Karpas-422 (cell line): ENCODE results near the gene ADGRF3. TPM values are rescaled to one million over a fixed set of nuclear protein-coding genes. Genes with fewer than 3 reads are reported as not detected.
A peak's percentile ranks its signal among the peaks of the same experiment; 100 is the strongest.
"Not testable (repeated sequence)": the region's sequence is repeated elsewhere in the genome, so short reads cannot be mapped to it uniquely, and the experiment has no call there.

Experiments
- DNase-seq: peaks from one replicate; pipeline ENCODE4 v3.0.0-alpha.2; 2015
- H2AFZ ChIP-seq: fragments of 200-600 bp; sonication (generic); 2 replicates; pipeline ENCODE4 v1.6.1; 2014; ENCODE audit warnings: antibody characterized with exemption, low read length, mixed read lengths
- H3K27ac ChIP-seq: fragments of 200-600 bp; sonication (generic); 2 replicates; pipeline ENCODE4 v1.5.1; 2014; ENCODE audit warnings: mild to moderate bottlenecking, low read length, moderate library complexity
- H3K27me3 ChIP-seq: fragments of 200-600 bp; sonication (generic); 2 replicates; pipeline ENCODE4 v1.6.1; 2014; ENCODE audit warnings: low read length, mixed read lengths
- H3K36me3 ChIP-seq: fragments of 200-600 bp; sonication (generic); 2 replicates; pipeline ENCODE4 v1.6.1; 2014; ENCODE audit warnings: low read length, mixed read lengths; ENCODE audit not compliant: insufficient read depth
- H3K4me1 ChIP-seq: fragments of 200-600 bp; sonication (generic); 2 replicates; pipeline ENCODE4 v1.6.1; 2014; ENCODE audit warnings: mild to moderate bottlenecking, low read length, mixed read lengths
- H3K4me2 ChIP-seq: fragments of 200-600 bp; sonication (generic); 2 replicates; pipeline ENCODE4 v1.6.1; 2014; ENCODE audit warnings: low read length, low read depth, mild to moderate bottlenecking; ENCODE audit not compliant: poor library complexity, severe bottlenecking
- H3K4me3 ChIP-seq: fragments of 200-600 bp; sonication (generic); 2 replicates; pipeline ENCODE4 v1.5.1; 2014; ENCODE audit warnings: mild to moderate bottlenecking, antibody characterized with exemption, low read length, mixed read lengths
- H3K79me2 ChIP-seq: fragments of 200-600 bp; sonication (generic); 2 replicates; pipeline ENCODE4 v1.6.1; 2014; ENCODE audit warnings: mild to moderate bottlenecking, low read length, mixed read lengths
- H3K9ac ChIP-seq: fragments of 200-600 bp; sonication (generic); 2 replicates; pipeline ENCODE4 v1.6.0; 2014; ENCODE audit warnings: low read length
- H3K9me2 ChIP-seq: fragments of 200-600 bp; sonication (generic), shearing (Covaris generic); replicated peaks from 2 replicates; pipeline ENCODE4 v1.6.0; 2014; ENCODE audit warnings: mild to moderate bottlenecking, low read length, moderate library complexity; ENCODE audit not compliant: insufficient read depth
- H3K9me3 ChIP-seq: fragments of 300-700, 200-600 bp; sonication (generic); 2 replicates; pipeline ENCODE4 v1.6.1; 2014; ENCODE audit warnings: low read length, mixed read lengths
- H4K20me1 ChIP-seq: fragments of 200-600 bp; sonication (generic); 2 replicates; pipeline ENCODE4 v1.6.1; 2014; ENCODE audit warnings: mild to moderate bottlenecking, antibody characterized with exemption, low read length, low read depth; ENCODE audit not compliant: insufficient read depth
- total RNA-seq: library from RNA; depleted of rRNA; stranded (reverse); fragments of >200 nt; shearing (Covaris generic); gene quantifications from 2 replicates; pipeline ENCODE4 v1.2.3, GENCODE V29; 2014; ENCODE audit warnings: low replicate concordance

The ADGRF3 gene
- total RNA-seq, 1 experiment from 2014 or later: not detected

GRCh38 chr2:26276484-26277227, 69.9 kb downstream of the ADGRF3 start:
- no peak overlapping the region for H3K9ac ChIP-seq
- H3K79me2 ChIP-seq: no peaks in the 10 kb centered on the region
- H3K36me3 ChIP-seq: peaks cover 16% of the 10 kb centered on the region; the same call in 1 of the 2 replicates
- H3K4me1 ChIP-seq: peaks cover 15% of the 10 kb centered on the region
- no peak for DNase-seq
- H3K27ac ChIP-seq: no peak overlapping the region
- no peaks in the 10 kb centered on the region for H4K20me1 ChIP-seq
- no peaks in the 10 kb centered on the region for H3K27me3 ChIP-seq
- H3K4me3 ChIP-seq: no peak overlapping the region
- H2AFZ ChIP-seq: no peak overlapping the region
- H3K9me2 ChIP-seq: no peaks in the 10 kb centered on the region
- no peak overlapping the region for H3K4me2 ChIP-seq
- no peaks in the 10 kb centered on the region for H3K9me3 ChIP-seq

GRCh38 chr2:26274058-26274613, 72.5 kb downstream of the ADGRF3 start:
- H3K4me1 ChIP-seq: peaks cover 31% of the 10 kb centered on the region
- H3K9me2 ChIP-seq: no peaks in the 10 kb centered on the region
- no peaks in the 10 kb centered on the region for H3K79me2 ChIP-seq
- H2AFZ ChIP-seq: no peak overlapping the region
- H3K27ac ChIP-seq: no peak overlapping the region
- H3K27me3 ChIP-seq: no peaks in the 10 kb centered on the region
- DNase-seq: no peak
- H3K9ac ChIP-seq: no peak overlapping the region
- no peak overlapping the region for H3K4me3 ChIP-seq
- peaks cover 9% of the 10 kb centered on the region; the same call in 1 of the 2 replicates for H3K36me3 ChIP-seq
- H4K20me1 ChIP-seq: 0 out of 2 replicates have a peak, but pooled peaks cover 6% of the 10 kb centered on the region
- no peak overlapping the region for H3K4me2 ChIP-seq
- no peaks in the 10 kb centered on the region for H3K9me3 ChIP-seq

- H3K9ac ChIP-seq: no peak overlapping the region
- H3K27me3 ChIP-seq: no peaks in the 10 kb centered on the region
- H3K4me1 ChIP-seq: peaks cover 34% of the 10 kb centered on the region
- H4K20me1 ChIP-seq: 0 out of 2 replicates have a peak, but pooled peaks cover 6% of the 10 kb centered on the region
- H3K9me2 ChIP-seq: no peaks in the 10 kb centered on the region
- no peak overlapping the region for H2AFZ ChIP-seq
- no peaks in the 10 kb centered on the region for H3K79me2 ChIP-seq
- no peak for DNase-seq
- H3K4me2 ChIP-seq: no peak overlapping the region
- peaks cover 9% of the 10 kb centered on the region; the same call in 1 of the 2 replicates for H3K36me3 ChIP-seq
- H3K27ac ChIP-seq: no peak overlapping the region
- H3K9me3 ChIP-seq: no peaks in the 10 kb centered on the region
- H3K4me3 ChIP-seq: no peak overlapping the region
Measured at GRCh38 chr2:26273501-26273900, 73.1 kb downstream of the ADGRF3 start.

- peak overlapping the region; percentile 84 for H3K27ac ChIP-seq
- peaks cover 25% of the 10 kb centered on the region for H3K4me1 ChIP-seq
- peak overlapping the region; percentile 81 for H3K4me2 ChIP-seq
Measured at GRCh38 chr2:26270373-26270772, 76.2 kb downstream of the ADGRF3 start.

GRCh38 chr2:26269571-26270158, 76.9 kb downstream of the ADGRF3 start:
- Histone ChIP-seq H2AFZ (no peak overlapping the region), H4K20me1 (0 out of 2 replicates have a peak, but pooled peaks cover 6% of the 10 kb centered on the region), H3K4me2 (peak overlapping the region; percentile 81), H3K4me3 (peak overlapping the region; percentile 33), H3K27me3 (no peaks in the 10 kb centered on the region), H3K79me2 (no peaks in the 10 kb centered on the region), H3K9me3 (no peaks in the 10 kb centered on the region), H3K27ac (peak overlapping the region; percentile 84), H3K9ac (peak overlapping the region; percentile 11; the same call in 1 of the 2 replicates), H3K9me2 (no peaks in the 10 kb centered on the region), H3K36me3 (peaks cover 9% of the 10 kb centered on the region; the same call in 1 of the 2 replicates), H3K4me1 (peaks cover 23% of the 10 kb centered on the region)
- DNase-seq: peak; percentile 89

More at GRCh38 chr2:26270373-26270772, 76.2 kb downstream of the ADGRF3 start:
- Histone ChIP-seq H3K9ac (peak overlapping the region; percentile 11; the same call in 1 of the 2 replicates), H3K79me2 (no peaks in the 10 kb centered on the region), H2AFZ (no peak overlapping the region), H3K9me3 (no peaks in the 10 kb centered on the region), H3K36me3 (peaks cover 9% of the 10 kb centered on the region; the same call in 1 of the 2 replicates), H3K27me3 (no peaks in the 10 kb centered on the region), H4K20me1 (0 out of 2 replicates have a peak, but pooled peaks cover 6% of the 10 kb centered on the region), H3K4me3 (peak overlapping the region; percentile 33), H3K9me2 (no peaks in the 10 kb centered on the region)
- no peak for DNase-seq

- H3K4me1 ChIP-seq: peaks cover 23% of the 10 kb centered on the region
- H3K27me3 ChIP-seq, H3K9ac ChIP-seq, H3K9me3 ChIP-seq, H3K79me2 ChIP-seq, H3K9me2 ChIP-seq, H2AFZ ChIP-seq, H3K36me3 ChIP-seq, H3K4me3 ChIP-seq, DNase-seq, H4K20me1 ChIP-seq: not testable (repeated sequence)
- peak overlapping the region; percentile 81 for H3K4me2 ChIP-seq
- H3K27ac ChIP-seq: peak overlapping the region; percentile 84
Measured at GRCh38 chr2:26268670-26269385, 77.8 kb downstream of the ADGRF3 start.

- peaks cover 4% of the 10 kb centered on the region; the same call in 1 of the 2 replicates for H3K36me3 ChIP-seq
- DNase-seq: no peak
- no peaks in the 10 kb centered on the region for H3K9me3 ChIP-seq
- no peaks in the 10 kb centered on the region for H3K79me2 ChIP-seq
- 0 out of 2 replicates have a peak, but pooled peaks cover 6% of the 10 kb centered on the region for H4K20me1 ChIP-seq
- H3K9ac ChIP-seq: no peak overlapping the region
- H3K4me2 ChIP-seq: no peak overlapping the region
- H3K27ac ChIP-seq: no peak overlapping the region
- no peak overlapping the region for H2AFZ ChIP-seq
- no peaks in the 10 kb centered on the region for H3K9me2 ChIP-seq
- H3K27me3 ChIP-seq: no peaks in the 10 kb centered on the region
- no peak overlapping the region for H3K4me3 ChIP-seq
- H3K4me1 ChIP-seq: peaks cover 19% of the 10 kb centered on the region
Measured at GRCh38 chr2:26268213-26268612, 78.4 kb downstream of the ADGRF3 start.
